Medulla oblongata (tissue), 1 donor: ENCODE results near the gene KCNK10.
A peak's percentile ranks its signal among the peaks of the same experiment; 100 is the strongest.

Experiments
- DNase-seq: peaks from one replicate; pipeline ENCODE4 v3.0.0-alpha.2; 2015; ENCODE audit errors: extremely low spot score

KCNK10 gene

GRCh38 chr14:88321692-88322503 lies 1.2 kb downstream of the KCNK10 start:
- DNase-seq: no peak

GRCh38 chr14:88318406-88318805 lies 4.7 kb downstream of the KCNK10 start:
- DNase-seq: no peak

- DNase-seq: no peak
Measured at GRCh38 chr14:88316521-88316920, 6.5 kb downstream of the KCNK10 start.

- no peak for DNase-seq
Measured at GRCh38 chr14:88312257-88312656, 10.8 kb downstream of the KCNK10 start.

- no peak for DNase-seq
Measured at GRCh38 chr14:88311780-88312179, 11.3 kb downstream of the KCNK10 start.

GRCh38 chr14:88310449-88310848 lies 12.6 kb downstream of the KCNK10 start:
- no peak for DNase-seq

GRCh38 chr14:88310021-88310420 lies 13.0 kb downstream of the KCNK10 start:
- no peak for DNase-seq

- DNase-seq: no peak
Measured at GRCh38 chr14:88305528-88306322, 17.3 kb downstream of the KCNK10 start.

- DNase-seq: no peak
Measured at GRCh38 chr14:88303041-88303440, 20.0 kb downstream of the KCNK10 start.

- no peak for DNase-seq
Measured at GRCh38 chr14:88301381-88301780, 21.7 kb downstream of the KCNK10 start.

- no peak for DNase-seq
Measured at GRCh38 chr14:88300817-88301216, 22.3 kb downstream of the KCNK10 start.

- DNase-seq: peak; percentile 76
Measured at GRCh38 chr14:88299865-88300530, 23.1 kb downstream of the KCNK10 start.

- peak; percentile 49 for DNase-seq
Measured at GRCh38 chr14:88297306-88297705, 25.8 kb downstream of the KCNK10 start.

GRCh38 chr14:88296351-88296750 lies 26.7 kb downstream of the KCNK10 start:
- no peak for DNase-seq

- DNase-seq: no peak
Measured at GRCh38 chr14:88289996-88290395, 33.1 kb downstream of the KCNK10 start.

- DNase-seq: no peak
Measured at GRCh38 chr14:88289234-88289633, 33.8 kb downstream of the KCNK10 start.

- no peak for DNase-seq
Measured at GRCh38 chr14:88286309-88286708, 36.8 kb downstream of the KCNK10 start.

GRCh38 chr14:88281447-88281846 lies 41.6 kb downstream of the KCNK10 start:
- DNase-seq: no peak

GRCh38 chr14:88276923-88277596 lies 46.0 kb downstream of the KCNK10 start:
- DNase-seq: no peak

- DNase-seq: no peak
Measured at GRCh38 chr14:88272390-88273269, 50.4 kb downstream of the KCNK10 start.

- DNase-seq: no peak
Measured at GRCh38 chr14:88271205-88271604, 51.9 kb downstream of the KCNK10 start.
